Measurements from ENCODE around the gene FTO.

The FTO gene

DNA sequence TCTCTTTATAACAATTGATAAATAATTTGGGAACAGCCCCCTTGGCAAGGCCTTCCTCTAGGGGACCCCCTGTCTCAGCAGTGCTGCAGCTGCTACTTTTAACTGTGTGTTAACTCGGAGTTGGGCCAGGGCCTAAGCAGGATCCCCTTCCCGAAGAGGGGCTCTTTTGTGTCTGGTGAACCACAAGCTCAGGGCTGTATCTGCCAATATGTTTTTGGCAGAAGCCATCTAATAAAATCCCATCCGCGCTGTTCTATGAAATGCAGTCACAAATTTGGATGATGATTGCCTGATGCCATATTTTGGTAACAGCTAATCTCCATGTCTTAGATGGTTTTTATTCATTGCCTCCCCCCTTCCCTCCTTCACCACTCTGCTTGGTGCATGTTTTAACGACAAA lies 267.7 kb downstream of the FTO start:
- DNase-seq: no peak
- Histone ChIP-seq H3K27ac (no peak overlapping the region), H3K9me3 (no peaks in the 10 kb centered on the region), H3K27me3 (no peaks in the 10 kb centered on the region), H3K4me3 (no peak overlapping the region), H3K36me3 (no peaks in the 10 kb centered on the region), H3K4me1 (peaks cover 0 to 22% (median 1%) of the 10 kb centered on the region in 4 donors)
- intact Hi-C loops (cut with DNase I; ENCODE audit: low total_unique reads): no loop called here
- TF ChIP-seq, protein P1, sequence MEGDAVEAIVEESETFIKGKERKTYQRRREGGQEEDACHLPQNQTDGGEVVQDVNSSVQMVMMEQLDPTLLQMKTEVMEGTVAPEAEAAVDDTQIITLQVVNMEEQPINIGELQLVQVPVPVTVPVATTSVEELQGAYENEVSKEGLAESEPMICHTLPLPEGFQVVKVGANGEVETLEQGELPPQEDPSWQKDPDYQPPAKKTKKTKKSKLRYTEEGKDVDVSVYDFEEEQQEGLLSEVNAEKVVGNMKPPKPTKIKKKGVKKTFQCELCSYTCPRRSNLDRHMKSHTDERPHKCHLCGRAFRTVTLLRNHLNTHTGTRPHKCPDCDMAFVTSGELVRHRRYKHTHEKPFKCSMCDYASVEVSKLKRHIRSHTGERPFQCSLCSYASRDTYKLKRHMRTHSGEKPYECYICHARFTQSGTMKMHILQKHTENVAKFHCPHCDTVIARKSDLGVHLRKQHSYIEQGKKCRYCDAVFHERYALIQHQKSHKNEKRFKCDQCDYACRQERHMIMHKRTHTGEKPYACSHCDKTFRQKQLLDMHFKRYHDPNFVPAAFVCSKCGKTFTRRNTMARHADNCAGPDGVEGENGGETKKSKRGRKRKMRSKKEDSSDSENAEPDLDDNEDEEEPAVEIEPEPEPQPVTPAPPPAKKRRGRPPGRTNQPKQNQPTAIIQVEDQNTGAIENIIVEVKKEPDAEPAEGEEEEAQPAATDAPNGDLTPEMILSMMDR (IDR thresholded peaks at IDR 0.05): no peak

DNA sequence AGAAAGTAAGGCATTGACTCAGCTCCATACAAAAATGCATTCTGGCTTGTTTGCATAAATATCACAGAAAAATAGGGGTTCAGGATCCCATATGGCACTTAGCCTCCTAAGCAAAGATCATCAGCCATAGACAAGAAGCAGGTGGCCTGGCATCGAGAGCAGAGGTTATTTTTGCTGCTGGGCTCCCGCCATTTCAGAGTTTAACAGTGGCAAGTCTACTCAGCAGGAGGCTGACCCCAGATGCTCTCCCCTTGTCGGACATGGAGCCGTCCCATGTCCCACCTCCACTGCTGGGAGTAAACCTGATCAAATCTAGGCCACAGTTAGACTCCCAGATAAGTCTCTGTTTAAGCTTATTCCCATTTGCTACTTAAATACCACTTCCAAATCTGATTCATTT lies 269.1 kb downstream of the FTO start:
- H3K9me3 ChIP-seq: no peaks in the 10 kb centered on the region
- H3K27ac ChIP-seq: no peak overlapping the region
- no peak for DNase-seq
- no peak overlapping the region for H3K4me3 ChIP-seq
- TF ChIP-seq, protein P1 (IDR thresholded peaks at IDR 0.05): no peak
- H3K36me3 ChIP-seq: no peaks in the 10 kb centered on the region
- H3K27me3 ChIP-seq: no peaks in the 10 kb centered on the region
- intact Hi-C loops (cut with DNase I; ENCODE audit: low total_unique reads): no loop called here
- peaks cover 0 to 21% (median 1%) of the 10 kb centered on the region in 4 donors for H3K4me1 ChIP-seq

DNA sequence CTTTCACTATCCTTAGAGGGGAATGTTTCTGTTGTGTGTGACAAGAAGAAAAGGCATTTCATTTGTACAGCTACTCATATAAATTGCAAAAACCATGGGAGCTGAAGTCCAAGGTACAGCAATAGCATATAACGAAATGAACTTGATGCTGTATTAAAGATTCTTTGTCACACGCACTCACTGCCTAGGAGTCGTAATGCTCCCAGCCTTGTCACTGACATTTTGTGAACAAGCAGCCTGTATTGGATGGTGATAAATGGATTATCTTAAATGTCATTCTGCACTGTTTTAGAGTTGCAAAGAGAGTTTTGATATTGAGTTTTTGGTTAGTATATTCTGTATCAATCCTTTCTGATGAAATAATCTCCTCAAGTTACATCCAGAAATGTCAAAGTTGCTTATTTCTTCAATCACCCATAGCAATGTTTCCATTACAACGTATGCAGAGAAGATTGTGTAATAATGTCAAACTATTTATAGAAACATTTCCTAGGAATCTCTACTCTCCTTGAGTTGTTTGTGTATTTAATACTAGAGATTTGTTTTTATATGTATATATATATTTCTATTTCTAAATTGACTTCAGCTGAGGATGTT lies 270.6 kb downstream of the FTO start:
- Histone ChIP-seq H3K27ac (no peak overlapping the region), H3K4me1 (peaks cover 0 to 11% (median 0%) of the 10 kb centered on the region in 4 donors), H3K36me3 (no peaks in the 10 kb centered on the region), H3K4me3 (no peak overlapping the region), H3K27me3 (no peaks in the 10 kb centered on the region), H3K9me3 (no peaks in the 10 kb centered on the region)
- intact Hi-C loops (cut with DNase I; ENCODE audit: low total_unique reads): no loop called here
- TF ChIP-seq, protein P1 (IDR thresholded peaks at IDR 0.05): no peak
- DNase-seq: no peak

- Histone ChIP-seq H3K36me3 (no peaks in the 10 kb centered on the region), H3K27ac (no peak overlapping the region), H3K4me1 (no peaks in the 10 kb centered on the region), H3K9me3 (no peaks in the 10 kb centered on the region), H3K4me3 (no peak overlapping the region), H3K27me3 (no peaks in the 10 kb centered on the region)
- intact Hi-C loops (cut with DNase I; ENCODE audit: low total_unique reads): no loop called here
- TF ChIP-seq, protein P1 (IDR thresholded peaks at IDR 0.05): no peak
- no peak for DNase-seq
These were observed 276.7 kb downstream of the FTO start for GRCh38 chr16:53980675-53981074.

GRCh38 chr16:53982631-53983042 lies 278.7 kb downstream of the FTO start:
- no peaks in the 10 kb centered on the region for H3K27me3 ChIP-seq
- no peaks in the 10 kb centered on the region for H3K9me3 ChIP-seq
- TF ChIP-seq, protein P1 (IDR thresholded peaks at IDR 0.05): no peak
- no peak for DNase-seq
- no peak overlapping the region for H3K4me3 ChIP-seq
- intact Hi-C loops (cut with DNase I; ENCODE audit: low total_unique reads): no loop called here
- no peaks in the 10 kb centered on the region for H3K4me1 ChIP-seq
- no peaks in the 10 kb centered on the region for H3K36me3 ChIP-seq
- no peak overlapping the region for H3K27ac ChIP-seq

DNA sequence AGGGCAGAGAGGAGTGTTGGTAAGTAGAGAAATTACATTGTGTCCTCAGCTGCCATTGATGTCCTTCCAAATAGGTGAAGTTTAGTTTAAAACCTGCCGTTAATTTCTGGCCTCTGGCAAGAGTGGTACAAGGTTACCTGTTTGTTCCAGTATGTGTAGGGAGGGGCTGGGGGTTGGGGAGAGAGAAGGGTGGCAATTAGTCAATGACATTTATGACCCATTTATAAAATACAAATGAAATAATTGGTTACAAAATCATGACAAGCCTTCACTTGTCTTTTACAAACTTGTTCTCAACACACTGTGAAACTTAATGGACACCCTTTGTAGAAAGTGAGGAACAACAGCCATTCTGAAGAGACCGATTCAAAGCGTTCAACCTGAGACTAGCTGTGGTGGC lies 281.0 kb downstream of the FTO start:
- H3K27ac ChIP-seq: no peak overlapping the region
- TF ChIP-seq, protein P1 (IDR thresholded peaks at IDR 0.05): no peak
- DNase-seq: no peak
- H3K27me3 ChIP-seq: no peaks in the 10 kb centered on the region
- no peaks in the 10 kb centered on the region for H3K4me1 ChIP-seq
- no peak overlapping the region for H3K4me3 ChIP-seq
- H3K9me3 ChIP-seq: no peaks in the 10 kb centered on the region
- no peaks in the 10 kb centered on the region for H3K36me3 ChIP-seq
- intact Hi-C loops (cut with DNase I; ENCODE audit: low total_unique reads): no loop called here
